NCI-H1417 treated with DMSO at 0.1 percent for 48 hours (cell line): ENCODE data around the gene GALNT2.

Experiments
- DNase-seq: peaks from one replicate; lab custom pipeline; 2025; lab: John Stamatoyannopoulos, UW

The GALNT2 gene

DNA sequence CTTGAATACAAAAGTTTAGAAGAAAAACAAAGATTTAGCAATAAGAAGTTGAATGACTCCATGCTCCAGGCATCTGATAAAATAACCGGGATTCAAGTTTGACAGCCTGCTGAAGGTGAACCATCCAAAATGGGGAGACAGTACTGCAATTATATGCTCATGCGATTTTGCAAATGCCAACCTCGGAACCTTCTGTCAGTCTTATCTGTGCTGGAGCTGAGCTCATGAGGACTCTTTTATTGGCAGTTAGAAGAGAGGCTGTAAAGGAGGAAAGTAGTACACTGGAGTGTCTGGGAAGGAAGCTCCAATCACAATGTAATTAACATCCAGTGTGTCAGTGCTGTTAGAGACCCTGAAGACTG is 170.0 kb downstream of the GALNT2 start:
- no peak for DNase-seq

DNA sequence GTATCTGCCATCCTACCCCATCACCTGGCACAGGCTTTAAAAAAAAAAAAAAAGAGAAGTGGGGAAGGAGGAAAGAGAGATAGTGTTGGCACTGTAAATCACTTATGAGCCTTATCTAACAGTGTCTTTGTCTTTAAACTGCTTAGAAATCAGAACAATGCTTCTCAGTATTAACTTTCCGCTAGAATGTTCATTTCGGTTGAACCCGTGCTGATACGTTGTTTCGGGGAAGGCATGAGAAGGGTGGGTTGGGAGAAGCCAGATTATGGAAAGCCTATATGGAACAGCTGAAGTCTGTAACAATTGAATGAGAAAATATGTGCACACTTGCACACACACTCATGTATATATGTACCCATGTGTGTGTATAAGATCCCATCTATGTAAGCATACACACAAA is 170.8 kb downstream of the GALNT2 start:
- no peak for DNase-seq

DNA sequence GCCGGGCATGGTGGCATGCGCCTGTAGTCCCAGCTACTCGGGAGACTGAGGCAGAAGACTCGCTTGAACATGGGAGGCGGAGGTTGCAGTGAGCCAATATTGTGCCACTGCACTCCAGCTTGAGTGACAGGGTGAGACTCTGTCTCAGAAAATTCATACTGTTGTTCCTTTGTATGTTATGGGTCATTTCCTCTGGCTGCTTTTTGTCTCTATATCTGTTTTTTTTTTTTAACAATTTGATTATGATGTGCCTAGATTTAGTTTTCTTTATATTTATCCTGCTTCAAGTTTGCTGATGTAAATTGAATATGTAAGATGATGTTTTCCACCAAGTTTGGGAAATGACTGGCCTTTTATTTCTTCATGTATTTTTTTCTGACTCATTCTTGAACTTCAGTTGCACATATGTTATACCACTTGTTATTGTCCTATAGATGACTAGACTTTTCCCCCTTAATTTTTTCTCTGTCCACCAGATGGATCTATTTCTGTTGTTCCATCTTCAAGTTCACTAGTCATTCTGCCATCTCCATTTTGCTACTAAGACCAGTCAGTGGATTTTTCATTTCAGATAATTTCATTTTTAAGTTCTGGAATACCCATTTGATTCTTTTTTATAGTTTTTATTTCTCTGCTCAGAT is 173.5 kb downstream of the GALNT2 start:
- no peak for DNase-seq

DNA sequence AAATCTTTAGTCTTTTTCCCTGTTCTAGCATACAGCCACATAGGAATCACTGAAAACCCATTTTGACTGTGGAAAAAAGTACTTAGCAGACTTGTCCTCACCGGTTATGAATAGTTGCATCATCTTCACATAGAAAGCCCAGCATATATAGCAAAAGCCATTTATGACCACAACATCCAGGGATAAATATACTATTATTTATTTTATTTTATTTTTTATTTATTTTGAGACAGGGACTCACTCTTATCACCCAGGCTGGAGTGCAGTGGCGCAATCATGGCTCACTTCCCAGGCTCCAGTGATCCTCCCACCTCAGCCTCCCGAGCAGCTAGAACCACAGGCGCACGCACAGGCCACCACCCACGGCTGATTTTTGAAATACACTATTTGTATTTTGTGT is 175.3 kb downstream of the GALNT2 start:
- DNase-seq = no peak

DNA sequence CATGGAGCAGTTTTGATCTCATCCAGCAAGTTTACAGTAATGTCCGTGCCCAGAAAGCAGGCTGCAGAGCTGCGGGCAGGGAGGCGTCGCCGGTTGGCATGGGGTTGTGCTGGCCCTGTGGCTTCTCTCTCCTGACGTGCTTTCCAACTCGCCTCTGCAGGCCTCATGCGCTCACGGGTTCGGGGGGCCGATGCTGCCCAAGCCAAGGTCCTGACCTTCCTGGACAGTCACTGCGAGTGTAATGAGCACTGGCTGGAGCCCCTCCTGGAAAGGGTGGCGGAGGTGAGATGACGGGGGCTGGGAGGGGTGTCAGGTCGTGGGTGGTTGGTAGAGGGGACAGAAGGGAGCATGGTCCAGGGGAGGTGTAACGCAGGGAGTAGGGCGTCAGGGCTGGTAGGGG is 176.1 kb downstream of the GALNT2 start:
- DNase-seq = no peak

DNA sequence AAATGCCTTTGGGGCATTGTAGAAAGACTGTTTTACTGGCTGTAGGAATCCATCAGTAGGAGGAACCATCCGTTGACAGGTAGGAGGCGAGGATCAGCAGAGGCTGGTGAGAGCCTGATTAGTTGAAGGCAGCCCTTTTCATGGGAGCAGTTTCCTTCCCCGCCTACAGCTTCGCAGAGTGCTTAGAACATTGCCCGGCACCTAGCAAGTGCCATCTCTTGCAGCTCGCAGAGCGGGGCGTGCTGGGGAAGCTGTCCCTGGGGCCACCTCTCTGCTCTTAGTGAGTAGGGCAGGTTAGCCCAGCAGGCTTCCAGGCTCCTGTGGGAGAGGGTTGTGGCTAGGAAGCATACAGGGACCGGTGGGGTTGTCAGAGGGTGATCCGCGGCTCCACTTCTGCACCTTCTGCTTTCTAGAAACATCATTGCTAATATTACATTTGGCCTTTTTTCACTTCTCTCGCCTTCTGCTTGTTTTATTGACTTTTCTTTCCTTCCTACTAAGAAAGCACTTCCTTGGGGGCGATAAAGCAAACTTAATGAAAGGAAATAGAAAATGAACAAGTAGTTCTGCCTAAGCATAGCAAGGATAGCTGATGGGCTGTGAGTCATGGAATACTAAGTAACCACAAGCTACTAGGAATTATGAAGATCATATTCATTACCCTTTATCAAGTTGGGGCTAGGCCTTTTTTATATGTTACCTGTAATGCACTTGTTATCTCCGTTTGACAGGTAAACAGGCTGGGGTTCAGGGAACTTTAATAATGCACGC is 176.7 kb downstream of the GALNT2 start:
- no peak for DNase-seq

DNA sequence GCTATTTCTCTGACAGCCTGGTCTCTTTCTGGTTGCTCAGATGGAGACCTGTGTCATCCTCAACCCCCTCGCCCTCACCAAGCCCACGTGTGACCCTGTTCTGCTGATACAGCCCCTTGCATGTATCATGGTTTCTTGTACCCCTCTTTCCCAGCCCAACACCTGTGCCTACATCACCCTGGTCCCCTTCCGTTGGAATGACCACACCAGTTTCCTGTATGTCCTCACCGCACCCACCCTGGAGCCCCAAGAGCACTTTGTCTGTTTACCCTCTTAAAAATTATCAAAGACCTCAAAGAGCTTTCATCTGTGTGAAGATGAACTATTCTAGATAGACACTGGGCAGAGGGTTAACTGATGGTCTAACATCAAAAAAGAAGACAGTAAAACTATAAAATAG is 179.5 kb downstream of the GALNT2 start:
- no peak for DNase-seq

DNA sequence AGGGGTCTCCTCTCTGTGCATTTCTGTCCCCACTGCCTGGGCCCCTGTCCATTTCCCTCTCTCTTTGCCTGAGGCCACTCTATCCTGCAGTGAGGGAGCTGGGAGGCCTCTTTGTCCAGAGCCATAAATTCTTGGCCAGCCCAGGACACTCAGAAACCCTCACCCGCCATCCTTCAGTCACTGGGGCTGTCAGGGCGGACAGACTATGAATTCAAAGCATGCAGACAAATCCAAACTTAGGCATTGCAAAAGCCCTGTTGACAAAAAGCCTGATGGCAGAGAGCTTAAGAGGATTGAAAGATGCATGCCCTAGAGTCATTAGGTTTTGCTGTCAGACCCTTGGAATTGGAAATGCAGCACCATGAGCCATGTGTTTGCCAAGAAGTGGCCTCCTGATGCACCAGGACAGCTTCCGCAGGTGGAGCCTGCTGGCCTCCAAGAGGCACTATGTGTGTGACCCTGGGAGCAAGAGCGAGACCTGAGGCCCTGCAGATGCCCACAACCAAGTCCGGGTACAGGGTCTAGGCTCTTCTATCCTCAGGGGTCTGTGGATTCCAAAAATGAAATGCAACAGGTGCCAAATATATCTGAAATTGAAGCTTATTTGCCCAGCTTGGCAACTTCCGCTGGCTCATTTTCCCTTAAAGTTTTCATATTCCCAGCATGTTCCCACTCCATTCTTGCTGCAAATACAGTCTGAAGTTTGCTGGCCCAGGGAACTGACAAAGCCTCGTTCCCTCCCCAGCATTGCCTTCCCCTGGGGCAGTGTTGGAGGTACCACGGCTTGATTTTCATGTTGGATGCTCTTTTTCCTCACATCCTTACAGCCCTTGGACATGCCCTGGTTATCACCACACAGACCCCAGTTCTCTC is 181.2 kb downstream of the GALNT2 start:
- no peak for DNase-seq

DNA sequence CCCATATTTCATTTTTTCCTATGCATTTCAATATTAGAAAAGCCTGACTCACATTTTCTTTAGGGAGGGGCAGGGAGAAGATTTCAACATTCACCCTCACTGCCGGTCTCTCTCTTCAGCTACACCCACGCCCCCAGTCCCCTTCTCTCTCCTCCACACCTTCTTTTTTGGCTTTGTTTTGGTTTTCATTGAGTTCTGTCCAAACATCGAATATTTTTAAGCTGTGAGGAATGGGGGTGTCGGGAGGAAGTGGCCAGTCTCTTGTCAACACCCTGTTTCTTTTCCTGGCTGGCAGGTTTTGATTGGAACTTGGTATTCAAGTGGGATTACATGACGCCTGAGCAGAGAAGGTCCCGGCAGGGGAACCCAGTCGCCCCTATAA is 181.8 kb downstream of the GALNT2 start:
- DNase-seq = no peak

DNA sequence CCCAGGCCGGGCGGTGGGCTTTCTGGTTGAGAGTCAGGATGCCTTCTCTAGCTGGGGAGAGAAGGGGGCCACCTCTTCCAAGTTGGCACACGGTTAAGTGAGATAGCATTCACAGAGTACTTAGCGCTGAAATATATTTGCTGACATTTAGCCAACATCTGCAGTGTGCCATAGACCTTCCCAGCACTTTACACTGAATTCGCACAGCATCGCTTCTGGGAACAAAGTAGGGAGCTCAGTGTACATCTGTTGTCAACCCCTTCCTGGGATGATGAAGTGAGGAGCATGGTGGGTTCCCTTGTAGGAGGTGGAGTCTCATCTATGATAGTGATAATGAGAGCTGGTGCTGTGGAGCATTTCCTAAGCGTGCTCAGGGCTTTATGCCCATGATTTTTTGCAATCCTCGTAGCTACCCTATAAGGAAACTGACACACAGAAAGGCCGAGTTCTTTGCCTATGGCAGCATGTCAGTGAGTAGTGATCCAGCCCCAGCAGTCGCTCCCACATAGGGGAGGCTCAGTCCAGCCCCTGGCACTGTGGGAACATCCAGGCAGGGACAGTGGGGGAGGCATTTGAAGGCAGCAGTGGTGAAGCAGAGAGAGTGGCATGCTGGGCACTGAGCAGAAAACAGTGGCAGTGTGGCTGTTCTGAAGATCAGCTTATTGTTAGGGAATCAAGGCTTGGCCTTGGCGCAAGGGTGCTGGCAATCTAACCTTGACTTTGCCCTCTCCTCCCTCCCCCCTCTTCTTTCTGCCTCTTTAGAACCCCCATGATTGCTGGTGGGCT is 182.8 kb downstream of the GALNT2 start:
- DNase-seq = no peak

DNA sequence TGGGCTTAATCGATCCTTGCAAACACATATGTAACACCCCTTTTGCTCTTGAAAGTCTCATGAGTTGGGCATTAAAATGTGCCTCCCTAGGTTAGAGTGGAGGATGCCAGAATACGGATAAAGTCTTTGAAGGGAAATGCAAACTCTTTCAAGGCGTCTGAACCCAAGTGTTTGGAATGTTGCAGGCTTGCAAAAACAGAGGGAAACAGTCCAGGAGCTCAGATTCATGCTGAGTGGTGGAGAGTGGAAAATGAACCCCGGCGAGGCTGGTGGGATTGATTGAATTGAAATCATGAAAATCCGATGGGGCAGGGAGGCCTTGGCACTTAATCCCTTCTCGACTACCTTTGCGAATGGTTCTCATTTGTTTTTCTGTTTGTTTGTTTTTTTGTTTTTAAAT is 183.6 kb downstream of the GALNT2 start:
- no peak for DNase-seq

DNA sequence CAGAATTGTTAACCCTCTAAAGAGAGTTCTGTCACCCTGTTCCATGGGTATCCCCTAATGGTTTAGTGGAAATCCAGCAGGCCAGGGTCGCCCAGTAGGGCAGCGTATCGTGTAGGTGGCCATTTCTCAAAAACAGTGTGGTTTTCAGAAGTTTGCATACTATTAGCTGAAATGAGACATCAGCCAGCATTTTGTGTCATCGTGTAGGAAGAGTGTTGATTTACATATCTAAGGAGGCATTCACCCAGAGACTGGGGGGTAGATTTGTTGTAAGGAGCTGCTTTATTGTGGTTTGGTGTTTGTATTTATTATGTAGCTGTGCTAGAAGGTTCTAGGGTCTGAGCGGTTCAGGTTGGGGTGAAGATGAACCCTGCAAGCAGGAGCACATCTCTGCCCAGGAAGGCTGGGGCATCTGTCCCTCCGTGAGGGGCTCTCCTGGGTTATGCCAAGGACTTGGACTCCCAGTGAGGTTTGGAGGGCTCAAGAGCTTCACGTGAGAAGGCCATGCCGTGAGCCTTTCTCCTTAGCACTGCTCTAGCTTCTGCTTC is 184.7 kb downstream of the GALNT2 start:
- no peak for DNase-seq

DNA sequence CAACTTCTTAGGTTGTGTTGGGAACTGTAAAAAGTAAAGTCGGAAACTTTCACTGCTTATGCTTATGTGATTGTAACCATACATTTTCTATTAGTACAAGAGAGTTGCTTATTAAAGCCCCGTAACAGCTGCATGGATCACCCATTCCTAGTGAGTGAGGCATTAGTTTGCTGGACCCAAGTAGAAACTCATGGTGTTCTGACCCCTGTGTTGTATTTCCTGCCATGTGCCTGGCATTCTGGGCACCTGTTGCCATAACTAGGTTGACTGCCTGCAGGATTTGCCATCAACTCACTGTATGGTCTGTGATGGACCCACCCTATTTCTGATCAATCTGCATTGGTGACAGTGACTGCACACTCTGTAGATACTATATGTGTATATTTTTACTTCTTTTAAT is 186.1 kb downstream of the GALNT2 start:
- no peak for DNase-seq

DNA sequence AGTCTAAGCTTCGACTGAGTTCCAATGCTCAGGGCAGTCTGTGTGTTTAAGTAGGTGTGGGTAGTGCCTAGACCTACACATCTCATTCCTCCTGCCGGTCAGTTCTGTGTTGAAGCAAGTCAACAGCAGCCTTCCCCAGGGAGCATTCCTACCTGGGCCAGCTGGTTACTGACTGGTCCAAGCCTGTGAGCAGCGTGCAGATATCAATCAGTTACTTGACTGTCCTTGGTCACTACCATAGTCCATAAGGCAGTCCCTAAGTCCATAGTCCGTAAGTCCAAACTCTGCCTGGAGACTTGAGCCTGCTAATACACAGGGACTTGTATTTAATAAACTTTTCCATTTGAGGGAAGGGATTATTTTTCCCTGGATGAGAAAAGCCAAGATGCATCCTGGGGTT is 187.2 kb downstream of the GALNT2 start:
- no peak for DNase-seq

DNA sequence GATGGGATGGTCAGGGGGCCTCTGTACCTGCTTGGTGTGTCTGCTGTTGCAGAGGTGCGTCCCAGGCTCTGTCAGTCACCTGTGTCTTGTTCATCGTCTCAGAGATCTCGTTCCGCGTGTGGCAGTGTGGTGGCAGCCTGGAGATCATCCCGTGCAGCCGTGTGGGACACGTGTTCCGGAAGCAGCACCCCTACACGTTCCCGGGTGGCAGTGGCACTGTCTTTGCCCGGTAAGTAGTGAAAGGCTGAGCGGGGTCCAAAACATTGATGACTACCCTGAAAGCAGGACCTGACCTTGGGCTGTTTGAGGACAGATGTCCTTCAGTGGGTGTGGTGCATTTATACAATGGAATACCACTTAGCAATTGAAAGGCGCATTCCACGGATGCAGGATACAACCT is 188.1 kb downstream of the GALNT2 start:
- no peak for DNase-seq

DNA sequence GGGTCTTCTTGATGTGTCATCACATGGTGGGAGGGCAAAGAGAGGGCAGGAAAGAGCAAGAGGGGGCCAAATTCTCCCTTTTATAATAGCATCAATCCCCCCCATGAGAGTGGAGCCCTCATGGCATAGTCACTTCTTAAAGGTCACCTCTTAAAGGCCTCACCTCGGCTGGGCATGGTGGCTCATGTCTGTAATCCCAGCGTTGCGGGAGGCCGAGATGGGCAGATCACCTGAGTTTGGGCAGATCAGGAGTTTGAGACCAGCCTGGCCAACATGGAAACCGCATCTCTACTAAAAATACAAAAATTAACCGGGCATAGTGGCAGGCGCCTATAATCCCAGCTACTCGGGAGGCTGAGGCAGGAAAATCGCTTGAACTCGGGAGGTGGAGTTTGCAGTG is 189.0 kb downstream of the GALNT2 start:
- no peak for DNase-seq

DNA sequence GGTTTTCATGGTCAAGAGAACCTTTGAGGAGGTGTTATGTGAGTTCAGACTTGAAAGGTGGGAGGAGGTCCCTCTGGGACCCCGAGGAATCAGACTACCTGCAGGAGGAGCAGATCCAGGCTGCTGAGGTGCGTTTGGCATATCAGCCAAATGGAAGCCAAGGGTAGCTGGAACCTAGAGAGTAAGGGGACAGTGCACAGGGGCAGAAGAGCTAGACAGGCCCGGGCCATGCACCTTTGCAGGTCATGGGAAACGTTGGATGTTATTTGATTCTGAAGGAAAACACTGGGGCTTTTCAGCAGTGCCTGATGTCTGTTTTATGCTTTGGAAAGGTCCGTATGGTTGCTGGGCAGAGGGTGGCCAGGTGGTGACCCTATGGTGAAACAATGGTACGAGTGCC is 189.9 kb downstream of the GALNT2 start:
- no peak for DNase-seq

DNA sequence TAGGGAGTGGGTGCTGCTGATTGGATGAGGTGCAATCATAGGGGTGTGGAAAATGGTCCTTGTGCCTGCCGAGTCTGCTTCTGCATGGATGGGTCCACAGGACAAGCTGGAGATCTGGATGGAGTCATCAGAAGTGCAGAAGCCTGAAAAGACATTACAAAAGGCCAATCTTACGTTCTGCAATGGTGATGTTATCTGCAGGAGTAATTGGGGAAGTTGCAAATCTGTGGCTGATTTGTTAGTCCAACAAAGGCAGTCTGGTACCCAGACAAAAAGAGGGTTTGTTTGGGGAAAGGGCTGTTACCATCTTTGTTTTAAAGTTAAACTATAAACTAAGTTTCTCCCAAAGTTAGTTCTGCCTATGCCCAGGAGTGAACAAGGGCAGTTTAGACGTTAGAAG is 192.6 kb downstream of the GALNT2 start:
- DNase-seq = no peak

DNA sequence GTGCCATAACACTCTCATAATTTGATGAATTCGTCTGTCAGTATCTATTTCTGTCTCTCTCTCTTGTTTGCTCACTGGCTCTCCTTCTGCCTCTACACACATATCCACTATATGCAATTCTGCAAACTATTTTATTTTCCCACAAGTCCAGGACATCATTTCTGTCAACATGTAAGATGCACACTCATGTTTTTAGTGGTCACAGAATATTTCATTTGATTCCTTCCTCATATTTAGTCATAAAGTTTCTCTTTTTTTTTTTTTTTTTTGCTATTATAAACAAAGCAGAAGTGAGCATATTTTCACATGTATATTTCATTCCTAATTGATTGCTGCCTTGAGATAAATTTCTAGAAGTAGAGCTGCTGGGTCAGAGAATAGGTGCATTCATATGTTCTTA is 193.8 kb downstream of the GALNT2 start:
- no peak for DNase-seq

DNA sequence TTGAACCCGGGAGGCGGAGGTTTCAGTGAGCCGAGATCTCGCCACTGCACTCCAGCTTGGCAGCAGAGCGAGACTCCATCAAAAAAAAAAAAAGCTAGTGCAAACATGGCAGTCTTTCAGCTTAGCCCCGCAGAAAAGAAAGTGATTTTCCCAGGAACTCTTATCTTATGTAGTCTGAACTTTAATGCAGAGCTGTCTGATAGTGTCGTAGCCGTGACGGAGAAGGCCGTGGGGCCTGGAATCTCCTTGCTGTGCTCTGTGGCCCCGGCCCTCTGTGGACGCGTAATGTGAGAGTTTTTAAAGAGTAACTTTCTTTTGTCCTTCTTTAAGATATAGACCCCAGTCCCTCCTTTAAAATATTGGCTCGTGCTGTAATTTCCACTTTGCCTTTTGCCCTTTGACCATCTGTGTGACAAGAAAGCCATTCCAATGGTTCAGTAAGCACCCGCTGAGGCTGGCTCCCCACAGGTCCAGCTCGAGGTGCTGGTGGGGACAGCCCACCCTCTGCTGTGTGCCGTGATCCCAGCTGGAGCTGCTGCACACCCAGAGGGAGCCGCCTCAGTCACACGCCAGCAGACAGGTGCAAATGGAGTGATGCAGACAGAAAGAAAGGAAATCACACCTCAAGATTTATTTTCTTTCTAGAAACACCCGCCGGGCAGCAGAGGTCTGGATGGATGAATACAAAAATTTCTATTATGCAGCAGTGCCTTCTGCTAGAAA is 195.1 kb downstream of the GALNT2 start:
- no peak for DNase-seq

DNA sequence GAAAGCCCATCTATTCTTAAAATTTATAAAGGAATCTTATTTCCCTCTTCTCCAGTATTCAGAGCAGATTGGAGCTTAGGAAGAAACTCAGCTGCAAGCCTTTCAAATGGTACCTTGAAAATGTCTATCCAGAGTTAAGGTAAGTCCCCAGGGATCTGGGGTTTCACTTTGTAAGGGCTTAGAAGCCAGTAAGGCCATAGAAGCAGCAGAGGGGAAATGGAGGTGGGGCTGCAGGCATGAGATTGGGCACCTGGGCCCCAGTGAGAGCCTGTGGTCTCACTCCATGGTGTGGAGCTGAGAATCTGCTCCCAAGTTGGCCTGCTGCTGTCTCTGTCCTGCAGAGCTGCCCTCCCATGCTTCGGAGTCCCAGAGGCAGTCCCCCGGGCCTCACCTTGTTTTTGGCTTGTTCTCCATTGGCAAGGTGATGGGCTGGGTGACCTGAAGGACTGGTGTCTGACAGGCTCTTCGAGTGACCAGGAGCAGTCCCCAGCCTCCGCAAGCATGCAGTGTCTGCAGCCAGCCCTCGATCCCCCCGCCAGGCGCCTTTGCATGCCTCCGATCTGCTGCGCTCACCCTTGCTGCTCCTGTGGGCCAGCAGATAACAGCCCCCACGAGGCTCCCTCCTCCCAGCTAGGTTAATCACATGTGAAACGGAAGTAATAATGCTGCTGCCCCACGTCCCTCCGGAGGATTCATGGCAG is 196.0 kb downstream of the GALNT2 start:
- DNase-seq = no peak
